DOHH2 (cell line): ENCODE measurements around the gene NPVF.

Source experiments
- EZH2phosphoT487 ChIP-seq: fragments of 200-600 bp; sonication (generic); IDR thresholded peaks from 2 replicates; pipeline ENCODE4 v1.6.1; 2017; ENCODE audit warnings: borderline replicate concordance, mild to moderate bottlenecking, antibody characterized with exemption, low read length, moderate library complexity, mixed read lengths
- TF ChIP-seq, protein P1 (sequence below): fragments of 200-600 bp; sonication (generic); IDR thresholded peaks from one replicate; pipeline ENCODE4 v1.5.1; 2014; ENCODE audit warnings: antibody characterized with exemption, mild to moderate bottlenecking, low read depth, low read length; ENCODE audit not compliant: poor library complexity, severe bottlenecking

DNA sequence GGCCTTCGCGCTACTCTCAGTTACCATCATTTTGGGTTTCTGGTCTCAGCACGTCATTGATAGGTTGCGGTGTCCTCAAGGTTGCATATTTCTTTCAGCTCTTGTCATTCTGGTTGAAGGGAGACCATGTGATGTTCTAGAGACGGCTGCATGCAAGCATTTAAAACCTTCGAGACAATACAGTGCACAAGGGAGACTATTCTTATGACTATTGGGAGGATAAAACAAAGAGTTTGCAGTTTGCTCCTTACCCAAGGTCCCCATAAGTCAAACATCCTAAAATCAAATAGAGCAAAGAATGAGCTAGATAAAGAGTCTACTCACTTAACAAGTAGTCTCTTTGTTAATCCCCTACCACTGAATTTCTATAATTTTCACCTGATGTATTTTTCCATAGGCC, 39.1 kb downstream of the NPVF start:
- TF ChIP-seq, protein P1, sequence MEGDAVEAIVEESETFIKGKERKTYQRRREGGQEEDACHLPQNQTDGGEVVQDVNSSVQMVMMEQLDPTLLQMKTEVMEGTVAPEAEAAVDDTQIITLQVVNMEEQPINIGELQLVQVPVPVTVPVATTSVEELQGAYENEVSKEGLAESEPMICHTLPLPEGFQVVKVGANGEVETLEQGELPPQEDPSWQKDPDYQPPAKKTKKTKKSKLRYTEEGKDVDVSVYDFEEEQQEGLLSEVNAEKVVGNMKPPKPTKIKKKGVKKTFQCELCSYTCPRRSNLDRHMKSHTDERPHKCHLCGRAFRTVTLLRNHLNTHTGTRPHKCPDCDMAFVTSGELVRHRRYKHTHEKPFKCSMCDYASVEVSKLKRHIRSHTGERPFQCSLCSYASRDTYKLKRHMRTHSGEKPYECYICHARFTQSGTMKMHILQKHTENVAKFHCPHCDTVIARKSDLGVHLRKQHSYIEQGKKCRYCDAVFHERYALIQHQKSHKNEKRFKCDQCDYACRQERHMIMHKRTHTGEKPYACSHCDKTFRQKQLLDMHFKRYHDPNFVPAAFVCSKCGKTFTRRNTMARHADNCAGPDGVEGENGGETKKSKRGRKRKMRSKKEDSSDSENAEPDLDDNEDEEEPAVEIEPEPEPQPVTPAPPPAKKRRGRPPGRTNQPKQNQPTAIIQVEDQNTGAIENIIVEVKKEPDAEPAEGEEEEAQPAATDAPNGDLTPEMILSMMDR = no peak
- no peak for TF ChIP-seq EZH2phosphoT487
